WTC11 (cell line): ENCODE data around the gene RAPGEF6. TPM values are rescaled to one million over a fixed set of nuclear protein-coding genes. Genes with fewer than 3 reads are reported as not detected.

Experiments used
- ATAC-seq: fragments of 200-7000 bp; cut with Tn5 transposase; 2 replicates; pipeline ENCODE4 v1.10.0; 2021; ENCODE audit warnings: mild to moderate bottlenecking, moderate library complexity
- CTCF ChIA-PET: fragments of 300-600 bp; sonication (Branson Sonifier 250); formaldehyde crosslinking; loops from one replicate; lab custom pipeline; 2021; ENCODE audit warnings: antibody characterized with exemption; lab: Charles Lee
- POLR2A ChIA-PET: fragments of 350-600 bp; sonication (Branson Sonifier 250); formaldehyde crosslinking; loops from one replicate; lab custom pipeline; 2021; ENCODE audit warnings: antibody characterized with exemption; lab: Charles Lee
- DNase-seq: peaks from one replicate; pipeline ENCODE4 v3.0.0; 2021; ENCODE audit warnings: low spot score
- H3K27ac Mint-ChIP-seq: 2 replicates; pipeline ENCODE4 v1.8.0; 2021; ENCODE audit warnings: mixed read lengths
- H3K27me3 Mint-ChIP-seq: 2 replicates; pipeline ENCODE4 v1.8.0; 2021; ENCODE audit warnings: low read depth, mild to moderate bottlenecking, moderate library complexity, mixed read lengths
- H3K36me3 Mint-ChIP-seq: 2 replicates; pipeline ENCODE4 v1.8.0; 2021; ENCODE audit warnings: mixed read lengths
- H3K4me1 Mint-ChIP-seq: 2 replicates; pipeline ENCODE4 v1.8.0; 2022; ENCODE audit warnings: mixed read lengths
- H3K4me3 Mint-ChIP-seq: 2 replicates; pipeline ENCODE4 v1.8.0; 2021; ENCODE audit warnings: mild to moderate bottlenecking, moderate library complexity, mixed read lengths
- H3K9me3 Mint-ChIP-seq: 2 replicates; pipeline ENCODE4 v1.8.0; 2021; ENCODE audit warnings: mixed read lengths
- ATF2 ChIP-seq: sonication (generic); formaldehyde crosslinking; IDR thresholded peaks from 2 replicates; pipeline ENCODE4 v1.8.1; 2022; ENCODE audit warnings: low read depth, missing genetic modification reagents, borderline replicate concordance
- CBFB ChIP-seq: sonication (generic); formaldehyde crosslinking; IDR thresholded peaks from 2 replicates; pipeline ENCODE4 v1.8.1; 2022; ENCODE audit warnings: mild to moderate bottlenecking, low read depth, missing genetic modification reagents
- ELF4 ChIP-seq: sonication (generic); formaldehyde crosslinking; IDR thresholded peaks from 2 replicates; pipeline ENCODE4 v1.8.1; 2022; ENCODE audit warnings: low read depth, mild to moderate bottlenecking, moderate library complexity, missing genetic modification reagents
- GTF2I ChIP-seq: fragments of 250-450 bp; sonication (Bioruptor Pico); conservative IDR thresholded peaks from 2 replicates; pipeline ENCODE4 v1.4.0; 2021; ENCODE audit warnings: mild to moderate bottlenecking
- MYBL2 ChIP-seq: sonication (generic); formaldehyde crosslinking; IDR thresholded peaks from 2 replicates; pipeline ENCODE4 v1.8.1; 2023; ENCODE audit warnings: mild to moderate bottlenecking, moderate library complexity, missing genetic modification reagents
- NFATC4 ChIP-seq: fragments of 250-450 bp; sonication (Bioruptor Pico); IDR thresholded peaks from 2 replicates; pipeline ENCODE4 v1.9.0; 2021; ENCODE audit warnings: mild to moderate bottlenecking
- NFE2L1 ChIP-seq: sonication (generic); formaldehyde crosslinking; IDR thresholded peaks from 2 replicates; pipeline ENCODE4 v1.8.1; 2023; ENCODE audit warnings: missing genetic modification reagents
- NR3C1 ChIP-seq: sonication (generic); formaldehyde crosslinking; conservative IDR thresholded peaks from 2 replicates; pipeline ENCODE4 v1.8.1; 2023; ENCODE audit warnings: low read depth, mild to moderate bottlenecking, missing genetic modification reagents
- PRRX2 ChIP-seq: fragments of 250-450 bp; sonication (Bioruptor Pico); IDR thresholded peaks from 2 replicates; pipeline ENCODE4 v1.8.0; 2021; ENCODE audit warnings: mild to moderate bottlenecking
- SOX15 ChIP-seq: fragments of 250-450 bp; sonication (Bioruptor Pico); IDR thresholded peaks from 2 replicates; pipeline ENCODE4 v1.9.0; 2021; ENCODE audit warnings: mild to moderate bottlenecking
- SP1 ChIP-seq: sonication (generic); formaldehyde crosslinking; conservative IDR thresholded peaks from 2 replicates; pipeline ENCODE4 v1.8.1; 2022; ENCODE audit warnings: missing genetic modification reagents
- TEAD4 ChIP-seq: sonication (generic); formaldehyde crosslinking; IDR thresholded peaks from 2 replicates; pipeline ENCODE4 v1.8.0; 2022; ENCODE audit warnings: mild to moderate bottlenecking, missing genetic modification reagents
- ZBTB43 ChIP-seq: sonication (generic); formaldehyde crosslinking; IDR thresholded peaks from 2 replicates; pipeline ENCODE4 v1.8.1; 2023; ENCODE audit warnings: mild to moderate bottlenecking, missing genetic modification reagents
- ZNF138 ChIP-seq: sonication (generic); formaldehyde crosslinking; conservative IDR thresholded peaks from 2 replicates; pipeline ENCODE4 v1.8.1; 2022; ENCODE audit warnings: mild to moderate bottlenecking, moderate library complexity, missing genetic modification reagents
- ZNF219 ChIP-seq: sonication (generic); formaldehyde crosslinking; IDR thresholded peaks from 2 replicates; pipeline ENCODE4 v1.8.0; 2023; ENCODE audit warnings: missing genetic modification reagents, mild to moderate bottlenecking, borderline replicate concordance
- ZNF317 ChIP-seq: sonication (generic); formaldehyde crosslinking; IDR thresholded peaks from 2 replicates; pipeline ENCODE4 v1.8.1; 2023; ENCODE audit warnings: low read depth, mild to moderate bottlenecking, moderate library complexity, missing genetic modification reagents, borderline replicate concordance
- ZNF396 ChIP-seq: fragments of 250-450 bp; sonication (Bioruptor Pico); IDR thresholded peaks from 2 replicates; pipeline ENCODE4 v1.8.0; 2021; ENCODE audit warnings: mild to moderate bottlenecking, moderate library complexity, borderline replicate concordance
- ZNF416 ChIP-seq: fragments of 250-450 bp; sonication (Bioruptor Pico); IDR thresholded peaks from 2 replicates; pipeline ENCODE4 v1.9.0; 2021; ENCODE audit warnings: mild to moderate bottlenecking, inconsistent platforms
- ZNF423 ChIP-seq: fragments of 250-450 bp; sonication (Bioruptor Pico); IDR thresholded peaks from 2 replicates; pipeline ENCODE4 v2.1.2; 2022; ENCODE audit warnings: mild to moderate bottlenecking, moderate library complexity
- total RNA-seq: library from RNA; stranded (reverse); gene quantifications from 3 replicates; pipeline ENCODE4 v1.2.3, GENCODE V29; 2021
- TF ChIP-seq, protein P1 (sequence below): sonication (generic); formaldehyde crosslinking; IDR thresholded peaks from 2 replicates; pipeline ENCODE4 v1.8.1; 2022; ENCODE audit warnings: missing genetic modification reagents, borderline replicate concordance
- TF ChIP-seq, protein P2 (sequence below): sonication (generic); formaldehyde crosslinking; IDR thresholded peaks from 2 replicates; pipeline ENCODE4 v1.8.1; 2023; ENCODE audit warnings: mild to moderate bottlenecking, missing genetic modification reagents, borderline replicate concordance
- TF ChIP-seq, protein P3 (sequence below): sonication (generic); formaldehyde crosslinking; IDR thresholded peaks from 2 replicates; pipeline ENCODE4 v1.8.1; 2023; ENCODE audit warnings: mild to moderate bottlenecking, moderate library complexity, missing genetic modification reagents
- TF ChIP-seq, protein P4 (sequence below): sonication (generic); formaldehyde crosslinking; IDR thresholded peaks from 2 replicates; pipeline ENCODE4 v1.8.0; 2023; ENCODE audit warnings: missing genetic modification reagents

Gene RAPGEF6
- total RNA-seq, 1 experiment from 2014 or later, result 18.0 TPM

- TF ChIP-seq SP1 (CRISPR knock-in tag) (no peak), ZNF317 (CRISPR knock-in tag) (no peak), NFE2L1 (CRISPR knock-in tag) (0 out of 2 replicates have a peak, but pooled peaks have one; percentile 55), MYBL2 (CRISPR knock-in tag) (no peak), CBFB (CRISPR knock-in tag) (no peak), ATF2 (no peak)
- TF ChIP-seq, all 79 proteins: peak for 4
Observed at GRCh38 chr5:131634666-131634995, 398 bp downstream of the RAPGEF6 start (continued).

GRCh38 chr5:131634238-131634637 is 791 bp downstream of the RAPGEF6 start:
- H3K27me3 Mint-ChIP-seq, result no peaks in the 10 kb centered on the region

DNA sequence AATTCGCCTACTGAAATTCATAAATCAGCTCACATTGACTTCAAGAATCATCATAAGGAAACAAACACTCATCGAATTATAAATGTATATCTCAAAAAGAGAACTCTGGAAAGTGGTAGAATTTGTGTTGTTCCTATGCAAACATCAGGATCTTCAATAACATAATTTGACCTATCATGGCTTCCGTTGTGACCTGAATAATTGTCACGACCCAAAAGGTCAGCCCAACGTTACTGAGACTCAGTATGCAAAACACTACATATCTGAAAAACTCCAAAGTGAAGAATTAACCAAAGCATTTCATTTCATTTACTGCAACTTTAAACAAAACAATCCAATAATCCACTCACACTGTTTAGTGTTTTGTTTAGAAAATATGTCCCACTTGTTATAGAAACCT is 1.2 kb downstream of the RAPGEF6 start:
- ATAC-seq (no peak), DNase-seq (no peak)
- ChIA-PET CTCF (no interaction called here), POLR2A (no interaction called here)
- Mint-ChIP-seq H3K36me3 (no peaks in the 10 kb centered on the region), H3K27ac (peak overlapping the region; percentile 50), H3K27me3 (no peaks in the 10 kb centered on the region), H3K4me1 (peaks cover 20% of the 10 kb centered on the region), H3K9me3 (no peaks in the 10 kb centered on the region), H3K4me3 (peak overlapping the region; percentile 97)
- no peak for TF ChIP-seq PRRX2 (CRISPR knock-in tag)
- no peak for TF ChIP-seq ZNF219 (CRISPR knock-in tag)
- TF ChIP-seq, protein P1, sequence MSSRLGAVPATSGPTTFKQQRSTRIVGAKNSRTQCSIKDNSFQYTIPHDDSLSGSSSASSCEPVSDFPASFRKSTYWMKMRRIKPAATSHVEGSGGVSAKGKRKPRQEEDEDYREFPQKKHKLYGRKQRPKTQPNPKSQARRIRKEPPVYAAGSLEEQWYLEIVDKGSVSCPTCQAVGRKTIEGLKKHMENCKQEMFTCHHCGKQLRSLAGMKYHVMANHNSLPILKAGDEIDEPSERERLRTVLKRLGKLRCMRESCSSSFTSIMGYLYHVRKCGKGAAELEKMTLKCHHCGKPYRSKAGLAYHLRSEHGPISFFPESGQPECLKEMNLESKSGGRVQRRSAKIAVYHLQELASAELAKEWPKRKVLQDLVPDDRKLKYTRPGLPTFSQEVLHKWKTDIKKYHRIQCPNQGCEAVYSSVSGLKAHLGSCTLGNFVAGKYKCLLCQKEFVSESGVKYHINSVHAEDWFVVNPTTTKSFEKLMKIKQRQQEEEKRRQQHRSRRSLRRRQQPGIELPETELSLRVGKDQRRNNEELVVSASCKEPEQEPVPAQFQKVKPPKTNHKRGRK (CRISPR knock-in tag), result no peak
- TF ChIP-seq, protein P2, sequence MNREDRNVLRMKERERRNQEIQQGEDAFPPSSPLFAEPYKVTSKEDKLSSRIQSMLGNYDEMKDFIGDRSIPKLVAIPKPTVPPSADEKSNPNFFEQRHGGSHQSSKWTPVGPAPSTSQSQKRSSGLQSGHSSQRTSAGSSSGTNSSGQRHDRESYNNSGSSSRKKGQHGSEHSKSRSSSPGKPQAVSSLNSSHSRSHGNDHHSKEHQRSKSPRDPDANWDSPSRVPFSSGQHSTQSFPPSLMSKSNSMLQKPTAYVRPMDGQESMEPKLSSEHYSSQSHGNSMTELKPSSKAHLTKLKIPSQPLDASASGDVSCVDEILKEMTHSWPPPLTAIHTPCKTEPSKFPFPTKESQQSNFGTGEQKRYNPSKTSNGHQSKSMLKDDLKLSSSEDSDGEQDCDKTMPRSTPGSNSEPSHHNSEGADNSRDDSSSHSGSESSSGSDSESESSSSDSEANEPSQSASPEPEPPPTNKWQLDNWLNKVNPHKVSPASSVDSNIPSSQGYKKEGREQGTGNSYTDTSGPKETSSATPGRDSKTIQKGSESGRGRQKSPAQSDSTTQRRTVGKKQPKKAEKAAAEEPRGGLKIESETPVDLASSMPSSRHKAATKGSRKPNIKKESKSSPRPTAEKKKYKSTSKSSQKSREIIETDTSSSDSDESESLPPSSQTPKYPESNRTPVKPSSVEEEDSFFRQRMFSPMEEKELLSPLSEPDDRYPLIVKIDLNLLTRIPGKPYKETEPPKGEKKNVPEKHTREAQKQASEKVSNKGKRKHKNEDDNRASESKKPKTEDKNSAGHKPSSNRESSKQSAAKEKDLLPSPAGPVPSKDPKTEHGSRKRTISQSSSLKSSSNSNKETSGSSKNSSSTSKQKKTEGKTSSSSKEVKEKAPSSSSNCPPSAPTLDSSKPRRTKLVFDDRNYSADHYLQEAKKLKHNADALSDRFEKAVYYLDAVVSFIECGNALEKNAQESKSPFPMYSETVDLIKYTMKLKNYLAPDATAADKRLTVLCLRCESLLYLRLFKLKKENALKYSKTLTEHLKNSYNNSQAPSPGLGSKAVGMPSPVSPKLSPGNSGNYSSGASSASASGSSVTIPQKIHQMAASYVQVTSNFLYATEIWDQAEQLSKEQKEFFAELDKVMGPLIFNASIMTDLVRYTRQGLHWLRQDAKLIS, result no peak
- TF ChIP-seq TEAD4 (CRISPR knock-in tag), result no peak

More at GRCh38 chr5:131634238-131634637, 791 bp downstream of the RAPGEF6 start:
- TF ChIP-seq GTF2I, result no peak
- no peak for TF ChIP-seq MYBL2 (CRISPR knock-in tag)
- TF ChIP-seq SP1 (CRISPR knock-in tag), result no peak
- no peak for TF ChIP-seq ZNF396 (CRISPR knock-in tag)
- no peak for TF ChIP-seq ELF4 (CRISPR knock-in tag)
- TF ChIP-seq NR3C1, result no peak
- no peak for TF ChIP-seq ZNF138 (CRISPR knock-in tag)
- TF ChIP-seq ZBTB43, result no peak
- TF ChIP-seq ZNF423 (CRISPR knock-in tag), result no peak
- TF ChIP-seq, protein P3, sequence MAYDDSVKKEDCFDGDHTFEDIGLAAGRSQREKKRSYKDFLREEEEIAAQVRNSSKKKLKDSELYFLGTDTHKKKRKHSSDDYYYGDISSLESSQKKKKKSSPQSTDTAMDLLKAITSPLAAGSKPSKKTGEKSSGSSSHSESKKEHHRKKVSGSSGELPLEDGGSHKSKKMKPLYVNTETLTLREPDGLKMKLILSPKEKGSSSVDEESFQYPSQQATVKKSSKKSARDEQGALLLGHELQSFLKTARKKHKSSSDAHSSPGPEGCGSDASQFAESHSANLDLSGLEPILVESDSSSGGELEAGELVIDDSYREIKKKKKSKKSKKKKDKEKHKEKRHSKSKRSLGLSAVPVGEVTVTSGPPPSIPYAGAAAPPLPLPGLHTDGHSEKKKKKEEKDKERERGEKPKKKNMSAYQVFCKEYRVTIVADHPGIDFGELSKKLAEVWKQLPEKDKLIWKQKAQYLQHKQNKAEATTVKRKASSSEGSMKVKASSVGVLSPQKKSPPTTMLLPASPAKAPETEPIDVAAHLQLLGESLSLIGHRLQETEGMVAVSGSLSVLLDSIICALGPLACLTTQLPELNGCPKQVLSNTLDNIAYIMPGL (CRISPR knock-in tag), result no peak
- TF ChIP-seq ZNF416, result no peak
- no peak for TF ChIP-seq CBFB (CRISPR knock-in tag)
- TF ChIP-seq SOX15, result no peak
- TF ChIP-seq, protein P4, sequence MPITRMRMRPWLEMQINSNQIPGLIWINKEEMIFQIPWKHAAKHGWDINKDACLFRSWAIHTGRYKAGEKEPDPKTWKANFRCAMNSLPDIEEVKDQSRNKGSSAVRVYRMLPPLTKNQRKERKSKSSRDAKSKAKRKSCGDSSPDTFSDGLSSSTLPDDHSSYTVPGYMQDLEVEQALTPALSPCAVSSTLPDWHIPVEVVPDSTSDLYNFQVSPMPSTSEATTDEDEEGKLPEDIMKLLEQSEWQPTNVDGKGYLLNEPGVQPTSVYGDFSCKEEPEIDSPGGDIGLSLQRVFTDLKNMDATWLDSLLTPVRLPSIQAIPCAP (CRISPR knock-in tag), result no peak
- TF ChIP-seq NFATC4 (CRISPR knock-in tag), result no peak
- Mint-ChIP-seq H3K27ac (peak overlapping the region; percentile 99), H3K4me3 (peak overlapping the region; percentile 97), H3K4me1 (peaks cover 16% of the 10 kb centered on the region), H3K9me3 (no peaks in the 10 kb centered on the region), H3K36me3 (no peaks in the 10 kb centered on the region)
- no peak for DNase-seq
- no peak for ATAC-seq
- ChIA-PET CTCF (no interaction called here), POLR2A (no interaction called here)
